GM12878 (cell line): ENCODE data around the gene ZNF234. TPM values are rescaled to one million over a fixed set of nuclear protein-coding genes. Genes with fewer than 3 reads are reported as not detected.

ENCODE experiments used
- ATAC-seq: fragments of 200-7000 bp; cut with Tn5 transposase; 3 replicates; pipeline ENCODE4 v1.9.1; 2020; ENCODE audit warnings: mild to moderate bottlenecking, moderate library complexity
- BruUV-seq: library from RNA; stranded (reverse); fragments of 400-500 nt; replicated peaks from 2 replicates; lab custom pipeline; 2021; lab: Mats Ljungman, UMichigan
- CTCF ChIA-PET: fragments of 300-600 bp; sonication (Branson Sonifier 250); formaldehyde crosslinking; extraction: SDS; loops from one replicate; lab custom pipeline; 2021; ENCODE audit warnings: inconsistent platforms; lab: Yijun Ruan, JAX
- POLR2A ChIA-PET: fragments of 350-600 bp; formaldehyde crosslinking; extraction: SDS; loops from one replicate; lab custom pipeline; 2021; ENCODE audit warnings: inconsistent platforms; lab: Charles Lee
- RAD21 ChIA-PET: fragments of 300-600 bp; sonication (Branson Sonifier 250); formaldehyde crosslinking; loops from one replicate; lab custom pipeline; 2023; ENCODE audit warnings: antibody characterized with exemption; ENCODE audit not compliant: unreplicated experiment; lab: Charles Lee
- SMC1A ChIA-PET: fragments of 300-600 bp; sonication (Branson Sonifier 250); formaldehyde crosslinking; loops from one replicate; lab custom pipeline; 2023; ENCODE audit not compliant: unreplicated experiment, uncharacterized antibody; lab: Charles Lee
- DNase-seq: peaks from one replicate; pipeline ENCODE4 v3.0.0-alpha.2; 2011; ENCODE audit warnings: low read depth, low spot score
- FAIRE-seq: peaks from 3 replicates; lab custom pipeline; 2011; peaks lifted over from hg19 to GRCh38; lab: Jason Lieb, UNC
- H2AFZ ChIP-seq: 2 replicates; pipeline ENCODE4 v1.6.0; 2011; ENCODE audit warnings: low read depth, low read length, control low read depth; ENCODE audit not compliant: control insufficient read depth
- H3K27ac ChIP-seq: 2 replicates; pipeline ENCODE4 v1.5.1; 2011; ENCODE audit warnings: control low read depth; ENCODE audit not compliant: control insufficient read depth, insufficient read depth
- H3K27me3 ChIP-seq, 2 experiments: replicated peaks in 1 of 2; 2 replicates each; pipeline versions ENCODE4 v1.6.0 to v1.6.1; 2011; ENCODE audit warnings: low read length in 1 of 2; ENCODE audit not compliant: control insufficient read depth in 2 of 2, insufficient read depth in 2 of 2
- H3K36me3 ChIP-seq, 2 experiments: 2 replicates each; pipeline ENCODE4 v1.5.1; 2011; ENCODE audit warnings: low read length in 1 of 2; ENCODE audit not compliant: control insufficient read depth in 2 of 2, insufficient read depth in 2 of 2
- H3K4me1 ChIP-seq: 2 replicates; pipeline ENCODE4 v1.6.1; 2011; ENCODE audit warnings: mild to moderate bottlenecking, low read length, moderate library complexity, mixed read lengths; ENCODE audit not compliant: control insufficient read depth, insufficient read depth
- H3K4me2 ChIP-seq: 2 replicates; pipeline ENCODE4 v1.6.0; 2011; ENCODE audit warnings: control low read depth; ENCODE audit not compliant: control insufficient read depth, insufficient read depth
- H3K4me3 ChIP-seq: fragments of 200-600 bp; sonication (generic); 2 replicates; pipeline ENCODE4 v1.5.1; 2016
- H3K79me2 ChIP-seq: 2 replicates; pipeline ENCODE4 v1.6.0; 2011; ENCODE audit warnings: low read length; ENCODE audit not compliant: control insufficient read depth, insufficient read depth
- H3K9ac ChIP-seq: 2 replicates; pipeline ENCODE4 v1.8.0; 2011; ENCODE audit warnings: low read length, control low read depth, mixed read lengths; ENCODE audit not compliant: control insufficient read depth, insufficient read depth
- H3K9me3 ChIP-seq: replicated peaks from 3 replicates; pipeline ENCODE4 v1.5.1; 2011; ENCODE audit warnings: mild to moderate bottlenecking, low read length; ENCODE audit not compliant: control insufficient read depth, insufficient read depth
- H4K20me1 ChIP-seq: 2 replicates; pipeline ENCODE4 v1.6.0; 2011; ENCODE audit not compliant: control insufficient read depth, insufficient read depth
- BCL11A ChIP-seq: IDR thresholded peaks from 2 replicates; pipeline ENCODE4 v1.6.1; 2011; ENCODE audit warnings: low read depth, low read length
- CEBPZ ChIP-seq: fragments of 150-350 bp; IDR thresholded peaks from 2 replicates; pipeline ENCODE4 v1.6.1; 2016; ENCODE audit warnings: low read depth, low read length
- ETV6 ChIP-seq, 2 experiments: fragments of 450-650 bp in 1 of 2; IDR thresholded peaks in 1 of 2; conservative IDR thresholded peaks in 1 of 2; 2 replicates each; pipeline ENCODE4 v1.6.1; 2014; ENCODE audit warnings: antibody characterized with exemption in 1 of 2, borderline replicate concordance in 1 of 2, low read depth in 1 of 2, mild to moderate bottlenecking in 1 of 2, moderate library complexity in 1 of 2
- GATAD2B ChIP-seq: fragments of 450-650 bp; conservative IDR thresholded peaks from 2 replicates; pipeline ENCODE4 v1.6.1; 2017; ENCODE audit warnings: low read depth, mild to moderate bottlenecking, moderate library complexity
- PRDM15 ChIP-seq: fragments of 450-650 bp; formaldehyde crosslinking; IDR thresholded peaks from 2 replicates; pipeline ENCODE4 v1.4.0; 2020; ENCODE audit warnings: mild to moderate bottlenecking, moderate library complexity
- RB1 ChIP-seq: fragments of 450-650 bp; formaldehyde crosslinking; IDR thresholded peaks from 2 replicates; pipeline ENCODE4 v1.6.1; 2017; ENCODE audit warnings: mild to moderate bottlenecking, borderline replicate concordance
- YBX1 ChIP-seq: fragments of 450-650 bp; IDR thresholded peaks from 2 replicates; pipeline ENCODE4 v1.6.1; 2016; ENCODE audit warnings: antibody characterized with exemption
- ZBTB4 ChIP-seq: fragments of 450-650 bp; formaldehyde crosslinking; IDR thresholded peaks from 2 replicates; pipeline ENCODE4 v1.4.0; 2022; ENCODE audit warnings: mild to moderate bottlenecking, moderate library complexity
- WGBS: methylation state at CpG from one replicate; pipeline ENCODE4 v1.1.6; 2016; ENCODE audit warnings: low lambda C conversion rate; ENCODE audit not compliant: insufficient replicate concordance, insufficient coverage; ENCODE audit errors: missing lambda C conversion rate; 5-methylcytosine and 5-hydroxymethylcytosine counted together
- in situ Hi-C: fragments of 300-500 bp; cut with MboI; formaldehyde crosslinking; loops from 9 replicates; pipeline ENCODE4 v1.14.3; 2018; ENCODE audit warnings: mixed read lengths
- intact Hi-C: fragments of 100-400 bp; cut with micrococcal nuclease; formaldehyde crosslinking; loops from one replicate; pipeline ENCODE4 v1.14.2; 2022; ENCODE audit not compliant: unreplicated experiment
- polyA plus RNA-seq, 11 experiments: library from polyadenylated mRNA; depleted of rRNA in 4 of 11; unstranded in 6 of 11; stranded (reverse) in 5 of 11; fragments of >200 nt; fragmentation: Nextera tagmentation in 4 of 11; fragmentation: Illumina TruSeq in 1 of 11; extraction: Ambion mirVana in 4 of 11; extraction: Trizol in 1 of 11; gene quantifications; 1 replicate in 1 of 11; 2 replicates in 10 of 11; pipeline versions ENCODE4 v1.2.1 to v1.2.3, GENCODE V29; 2011 to 2016; ENCODE audit warnings: inconsistent platforms in 2 of 11, missing spikeins in 2 of 11, low read depth in 1 of 11
- total RNA-seq, 4 experiments: library from RNA; depleted of rRNA in 3 of 4; stranded (reverse); fragments of >200 nt in 3 of 4; fragmentation: Illumina TruSeq in 1 of 4; extraction: Trizol in 1 of 4; gene quantifications; 2 replicates each; pipeline versions ENCODE4 v1.2.1 to v1.2.3, GENCODE V29; 2013 to 2021

The ZNF234 gene
- total and polyA plus RNA-seq, 10 of the 15 experiments (the other 5 are each of a cell fraction or from before 2014, with no cell fraction given): 2.7 to 10.5 (median 5.2) TPM

GRCh38 chr19:44182145-44182544 is 40.8 kb downstream of the ZNF234 start:
- FAIRE-seq (no peak), DNase-seq (no peak), ATAC-seq (no peak)
- intact Hi-C loops (no loop called here), in situ Hi-C loops (no loop called here)
- Histone ChIP-seq H2AFZ (no peak overlapping the region), H3K27ac (no peak overlapping the region), H3K4me1 (no peaks in the 10 kb centered on the region), H3K79me2 (no peaks in the 10 kb centered on the region), H3K27me3 (no peaks in the 10 kb centered on the region), H4K20me1 (no peaks in the 10 kb centered on the region), H3K4me2 (no peak overlapping the region), H3K9ac (no peak overlapping the region), H3K4me3 (no peak overlapping the region), H3K9me3 (peaks cover 1% of the 10 kb centered on the region; the same call in 1 of the 3 replicates), H3K36me3 (no peaks in the 10 kb centered on the region)
- ChIA-PET POLR2A (interaction anchor here (0.9 kb wide), 1 partner anchor 14 kb away, joined by 3 read pairs; no protein-coding TSS in a partner anchor), SMC1A (no interaction called here), RAD21 (no interaction called here), CTCF (no interaction called here)
- no TSS peak for BruUV-seq
- WGBS: 89% methylated on average over 10 of the region's 10 CpGs
- no peak for TF ChIP-seq BCL11A
- TF ChIP-seq RB1: no peak
- no peak for TF ChIP-seq PRDM15 (CRISPR knock-in tag)
- no peak for TF ChIP-seq CEBPZ
- TF ChIP-seq ZBTB4 (CRISPR knock-in tag): no peak
- TF ChIP-seq YBX1: no peak
- no peak for TF ChIP-seq ETV6 (conservative IDR thresholded peaks at IDR 0.05 in 1 of 2, IDR thresholded peaks at IDR 0.05 in 1 of 2; ENCODE audit: borderline replicate concordance in 1 of 2, low read depth in 1 of 2)
- no peak for TF ChIP-seq GATAD2B
